ENCODE measurements around the gene DHCR7. TPM values are rescaled to one million over a fixed set of nuclear protein-coding genes. Genes with fewer than 3 reads are reported as not detected.

Gene DHCR7
- total and polyA plus RNA-seq, 2 experiments from 2014 or later: 84.0 to 166 TPM

GRCh38 chr11:71444811-71445210, 3.4 kb downstream of the DHCR7 start (continued):
- TF ChIP-seq ZNF462 (CRISPR knock-in tag; IDR thresholded peaks at IDR 0.05): no peak
- no peak for TF ChIP-seq EZH2phosphoT487 (IDR thresholded peaks at IDR 0.05; ENCODE audit: unreplicated experiment)

GRCh38 chr11:71443736-71444445, 4.3 kb downstream of the DHCR7 start:
- H3K27ac Mint-ChIP-seq: no peak overlapping the region
- DNase-seq (ENCODE audit: low spot score) (no peak), ATAC-seq (no peak)
- no peak overlapping the region for H2AFZ ChIP-seq
- H3K27ac ChIP-seq (ENCODE audit: low read depth): no peak overlapping the region
- no peaks in the 10 kb centered on the region for H3K9me2 ChIP-seq (ENCODE audit: insufficient read depth)
- peaks cover 55% of the 10 kb centered on the region for H3K36me3 ChIP-seq (ENCODE audit: insufficient read depth)
- H3K27me3 ChIP-seq (ENCODE audit: insufficient read depth): no peaks in the 10 kb centered on the region
- H3K9me3 Mint-ChIP-seq: peaks cover 7% of the 10 kb centered on the region; the same call in 2 of the 3 replicates
- H3F3A ChIP-seq (replicated peaks; ENCODE audit: low read depth): no peaks in the 10 kb centered on the region
- H3K79me2 ChIP-seq (replicated peaks; ENCODE audit: insufficient read depth): peaks cover 34% of the 10 kb centered on the region
- peaks cover 80% of the 10 kb centered on the region for H3K36me3 Mint-ChIP-seq (ENCODE audit: low read depth)
- H3K4me2 ChIP-seq: no peak overlapping the region
- H3K27me3 Mint-ChIP-seq (ENCODE audit: insufficient read depth, low read depth, poor library complexity): peaks cover 12% of the 10 kb centered on the region
- peaks cover 33% of the 10 kb centered on the region for H4K20me1 ChIP-seq (replicated peaks; ENCODE audit: insufficient read depth)
- peaks cover 18% of the 10 kb centered on the region; the same call in 2 of the 3 replicates for H3K4me1 Mint-ChIP-seq
- no peak overlapping the region for H3K4me3 Mint-ChIP-seq
- no peak overlapping the region for H3K4me3 ChIP-seq
- H3K4me1 ChIP-seq (ENCODE audit: insufficient read depth): peaks cover 10% of the 10 kb centered on the region
- TF ChIP-seq CTCF (conservative IDR thresholded peaks at IDR 0.05; ENCODE audit: low read depth in 2 of 2): no peak
- no peak for TF ChIP-seq ZNF331 (CRISPR knock-in tag; IDR thresholded peaks at IDR 0.05; ENCODE audit: low read depth)
- TF ChIP-seq STAT1 (IDR thresholded peaks at IDR 0.05; ENCODE audit: unreplicated experiment): no peak
- no peak for TF ChIP-seq ZNF462 (CRISPR knock-in tag; IDR thresholded peaks at IDR 0.05)
- no peak for TF ChIP-seq POLR2AphosphoS5 (IDR thresholded peaks at IDR 0.05; ENCODE audit: low read depth)
- no peak for TF ChIP-seq ZNF114 (CRISPR knock-in tag; IDR thresholded peaks at IDR 0.05)

Data from GM23338 (cell line).